COR-L47 (cell line): ENCODE measurements around the gene DEDD.

Experiments used
- DNase-seq: peaks from one replicate; lab custom pipeline; 2025; lab: John Stamatoyannopoulos, UW

The DEDD gene

DNA sequence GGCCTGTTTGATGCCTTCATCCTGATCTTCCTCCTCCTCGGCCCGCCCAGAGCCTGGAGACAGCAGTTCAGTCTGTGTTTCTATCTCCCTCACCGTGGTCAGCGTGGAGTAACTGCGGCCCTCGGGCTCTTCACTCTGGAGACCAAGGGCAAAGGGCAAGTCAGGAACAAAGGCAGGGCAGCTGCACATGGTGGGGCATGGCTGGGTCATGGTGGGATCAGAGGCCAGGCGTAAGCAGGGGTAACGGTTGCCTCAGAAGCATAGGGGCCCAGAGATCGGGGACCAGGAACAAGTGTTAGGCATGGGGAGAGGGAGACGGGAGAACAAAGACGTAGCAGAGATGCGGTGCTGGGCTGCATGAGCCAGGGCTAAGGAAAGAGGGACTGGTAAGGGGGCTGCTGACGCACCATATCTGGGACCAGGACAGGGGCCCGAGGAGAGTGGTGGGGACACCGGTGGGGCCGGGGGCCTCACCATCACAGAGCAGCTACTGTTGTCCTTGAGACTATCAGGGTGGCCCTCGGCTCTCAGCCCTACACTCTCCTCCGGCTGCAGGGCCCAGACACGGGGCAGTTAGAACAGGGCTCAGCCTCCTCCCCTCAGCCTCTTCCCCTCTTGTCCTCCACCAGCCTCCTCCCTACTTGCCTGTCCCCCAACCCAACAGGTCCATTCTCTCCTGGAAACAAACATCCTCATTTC is 59.6 kb downstream of the DEDD start:
- DNase-seq = no peak

DNA sequence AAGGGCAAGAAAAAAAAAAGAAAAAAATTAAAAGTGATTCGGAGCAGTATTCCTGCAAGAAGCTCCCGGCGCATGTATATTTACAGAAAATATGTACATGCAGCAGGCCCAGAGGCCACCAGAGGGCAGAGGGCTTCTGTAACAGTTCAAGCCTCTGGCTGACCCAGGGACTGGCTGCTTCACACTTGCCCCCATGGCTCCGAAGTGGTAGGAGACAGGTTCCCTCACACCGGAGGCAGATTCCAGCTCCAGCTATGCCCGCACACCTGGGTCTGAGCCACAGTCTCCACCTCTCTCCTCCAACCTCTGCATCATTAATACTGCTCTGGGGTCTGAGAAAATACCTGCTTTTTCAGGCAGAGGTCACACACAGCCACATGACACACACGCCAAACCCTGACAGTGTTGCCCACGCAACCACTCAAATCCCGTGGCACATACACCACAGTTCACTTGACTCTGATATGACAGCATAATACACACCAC is 60.5 kb downstream of the DEDD start:
- DNase-seq = no peak
